Measurements from ENCODE around the gene MAPK4.

Gene MAPK4

GRCh38 chr18:50611529-50611941 is 51.6 kb downstream of the MAPK4 start:
- in situ Hi-C loops (cut with HindIII; ENCODE audit: low sequenced_read_pairs) = no loop called here
- no peak overlapping the region for H3K4me3 ChIP-seq (ENCODE audit: low read depth, low read length)
- DNase-seq (ENCODE audit: low read depth) = no peak
- TF ChIP-seq, protein P1, sequence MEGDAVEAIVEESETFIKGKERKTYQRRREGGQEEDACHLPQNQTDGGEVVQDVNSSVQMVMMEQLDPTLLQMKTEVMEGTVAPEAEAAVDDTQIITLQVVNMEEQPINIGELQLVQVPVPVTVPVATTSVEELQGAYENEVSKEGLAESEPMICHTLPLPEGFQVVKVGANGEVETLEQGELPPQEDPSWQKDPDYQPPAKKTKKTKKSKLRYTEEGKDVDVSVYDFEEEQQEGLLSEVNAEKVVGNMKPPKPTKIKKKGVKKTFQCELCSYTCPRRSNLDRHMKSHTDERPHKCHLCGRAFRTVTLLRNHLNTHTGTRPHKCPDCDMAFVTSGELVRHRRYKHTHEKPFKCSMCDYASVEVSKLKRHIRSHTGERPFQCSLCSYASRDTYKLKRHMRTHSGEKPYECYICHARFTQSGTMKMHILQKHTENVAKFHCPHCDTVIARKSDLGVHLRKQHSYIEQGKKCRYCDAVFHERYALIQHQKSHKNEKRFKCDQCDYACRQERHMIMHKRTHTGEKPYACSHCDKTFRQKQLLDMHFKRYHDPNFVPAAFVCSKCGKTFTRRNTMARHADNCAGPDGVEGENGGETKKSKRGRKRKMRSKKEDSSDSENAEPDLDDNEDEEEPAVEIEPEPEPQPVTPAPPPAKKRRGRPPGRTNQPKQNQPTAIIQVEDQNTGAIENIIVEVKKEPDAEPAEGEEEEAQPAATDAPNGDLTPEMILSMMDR (IDR thresholded peaks at IDR 0.05; ENCODE audit: low read depth, low read length, missing control alignments) = no peak

GRCh38 chr18:50614838-50615237 is 55.0 kb downstream of the MAPK4 start:
- in situ Hi-C loops (cut with HindIII; ENCODE audit: low sequenced_read_pairs) = no loop called here
- TF ChIP-seq, protein P1 (IDR thresholded peaks at IDR 0.05; ENCODE audit: low read depth, low read length, missing control alignments) = no peak
- DNase-seq (ENCODE audit: low read depth) = no peak
- no peak overlapping the region for H3K4me3 ChIP-seq (ENCODE audit: low read depth, low read length)

- in situ Hi-C loops (cut with HindIII; ENCODE audit: low sequenced_read_pairs) = no loop called here
- DNase-seq (ENCODE audit: low read depth) = no peak
- TF ChIP-seq, protein P1 (IDR thresholded peaks at IDR 0.05; ENCODE audit: low read depth, low read length, missing control alignments) = no peak
- H3K4me3 ChIP-seq (ENCODE audit: low read depth, low read length) = no peak overlapping the region
Observed at GRCh38 chr18:50616484-50617048, 56.7 kb downstream of the MAPK4 start.

GRCh38 chr18:50619861-50620275 is 60.0 kb downstream of the MAPK4 start:
- in situ Hi-C loops (cut with HindIII; ENCODE audit: low sequenced_read_pairs) = no loop called here
- no peak overlapping the region for H3K4me3 ChIP-seq (ENCODE audit: low read depth, low read length)
- DNase-seq (ENCODE audit: low read depth) = no peak
- TF ChIP-seq, protein P1 (IDR thresholded peaks at IDR 0.05; ENCODE audit: low read depth, low read length, missing control alignments) = no peak

DNA sequence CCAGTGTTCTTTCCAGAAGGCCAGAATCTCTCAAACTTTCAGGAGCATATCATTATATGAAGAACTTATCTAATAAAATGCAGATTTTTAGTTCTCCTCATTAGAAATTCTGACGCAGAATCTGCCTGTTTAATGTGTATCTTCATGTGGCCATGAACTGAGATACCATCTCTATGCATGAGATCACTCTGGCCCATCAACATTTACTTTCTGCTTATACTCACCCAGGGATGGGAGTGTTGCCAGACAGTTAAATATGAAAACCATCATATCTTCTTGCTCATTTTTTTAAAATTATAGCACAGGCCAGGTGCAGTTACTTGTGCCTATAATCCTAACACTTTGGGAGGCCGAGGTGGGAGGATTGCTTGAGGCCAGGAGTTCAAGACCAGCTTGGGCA is 60.4 kb downstream of the MAPK4 start:
- no peak overlapping the region for H3K4me3 ChIP-seq (ENCODE audit: low read depth, low read length)
- DNase-seq (ENCODE audit: low read depth) = no peak
- TF ChIP-seq, protein P1 (IDR thresholded peaks at IDR 0.05; ENCODE audit: low read depth, low read length, missing control alignments) = no peak
- in situ Hi-C loops (cut with HindIII; ENCODE audit: low sequenced_read_pairs) = no loop called here

DNA sequence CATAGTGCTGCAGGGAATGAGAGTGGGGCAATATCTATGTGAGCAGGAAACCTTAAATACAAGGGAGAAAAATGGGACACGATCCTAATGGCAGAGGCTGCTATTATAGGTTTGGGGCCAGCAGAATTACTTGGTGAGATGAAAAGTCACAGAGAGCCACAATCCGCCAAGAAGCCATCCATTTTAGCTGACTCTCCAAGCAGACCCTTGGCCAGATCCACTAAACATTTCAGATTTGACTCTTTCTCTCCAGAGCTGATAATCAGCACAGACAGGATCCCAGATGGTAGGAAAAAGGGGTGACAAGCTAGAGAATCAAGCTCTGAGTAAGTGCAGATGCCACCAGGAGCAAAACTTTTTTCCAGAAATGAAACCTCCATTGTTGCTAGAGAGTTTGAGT is 61.5 kb downstream of the MAPK4 start:
- in situ Hi-C loops (cut with HindIII; ENCODE audit: low sequenced_read_pairs) = no loop called here
- DNase-seq (ENCODE audit: low read depth) = no peak
- H3K4me3 ChIP-seq (ENCODE audit: low read depth, low read length) = no peak overlapping the region
- TF ChIP-seq, protein P1 (IDR thresholded peaks at IDR 0.05; ENCODE audit: low read depth, low read length, missing control alignments) = no peak
